ENCODE results near the gene WASL.

- no peak for TF ChIP-seq CTCF (conservative IDR thresholded peaks at IDR 0.05; ENCODE audit: low read depth, low read length)
- no peak for TF ChIP-seq EZH2phosphoT487 (IDR thresholded peaks at IDR 0.05; ENCODE audit: borderline replicate concordance, low read length)
These were observed 82.9 kb downstream of the WASL start for GRCh38 chr7:123665896-123666295.
